Hepatic stellate cell (primary cell): Measurements from ENCODE around the gene CNR1.
"Not testable (repeated sequence)": the region's sequence is repeated elsewhere in the genome, so short reads cannot be mapped to it uniquely, and the experiment has no call there.

ENCODE experiments used
- DNase-seq: peaks from one replicate; pipeline ENCODE4 v3.0.0; 2011; ENCODE audit warnings: low spot score

CNR1 gene

DNA sequence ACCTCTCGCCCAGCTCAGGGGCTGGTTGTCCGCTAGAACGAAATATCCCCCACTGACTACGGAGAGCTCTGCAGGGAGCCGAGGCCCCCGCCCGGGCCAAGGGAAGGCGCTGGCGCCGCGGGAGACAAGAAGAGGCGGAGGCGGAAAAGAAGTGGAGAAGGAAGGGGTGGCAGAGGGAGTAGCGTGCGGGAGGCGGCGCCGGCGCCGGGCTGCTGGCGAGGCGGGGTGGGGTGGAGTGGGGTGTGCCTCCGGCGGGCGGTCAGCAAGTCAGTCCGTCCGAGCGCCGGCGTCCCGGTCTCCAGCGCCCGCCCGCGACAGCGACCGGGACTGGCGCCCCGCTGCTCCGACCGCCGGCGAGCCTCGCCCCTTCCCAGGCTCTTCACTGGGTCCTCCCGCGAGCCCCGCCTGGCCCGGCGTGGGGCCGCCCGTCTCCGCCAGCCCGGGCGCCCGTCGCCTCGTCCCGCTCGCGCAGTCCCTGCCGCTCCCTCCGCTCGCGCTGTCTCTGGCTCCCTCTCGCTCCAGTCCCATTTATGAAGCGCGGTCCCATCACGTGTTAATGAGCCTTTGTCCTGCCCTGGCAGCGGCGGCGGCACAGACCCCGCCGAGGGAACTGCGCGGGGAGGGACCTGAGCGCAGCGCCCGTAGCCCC is at the start of gene CNR1:
TSS of gene CNR1 (minus strand) at position 504 of the 649 bp plus-strand sequence. CDS start 21,073 bp downstream, outside the sequence.
- no peak for DNase-seq

DNA sequence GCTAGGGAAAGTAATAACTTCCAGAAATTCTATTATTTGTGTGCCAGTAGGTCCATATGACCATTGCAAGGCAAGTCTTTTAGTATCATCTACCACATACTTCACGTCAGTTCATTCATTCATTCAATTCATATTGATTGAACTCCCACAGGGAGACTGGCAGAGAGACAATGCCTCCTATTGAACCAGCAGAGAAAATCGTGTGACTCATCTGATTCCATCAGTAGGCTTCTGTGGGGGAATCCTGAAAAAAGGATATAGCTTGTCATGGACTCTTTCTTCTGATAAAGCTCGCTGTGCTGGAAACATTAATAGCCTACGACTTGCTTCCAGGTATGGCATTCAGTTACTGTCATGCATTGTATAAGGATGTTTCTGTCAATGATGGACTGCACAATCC is 45.3 kb upstream of the CNR1 start:
- DNase-seq: no peak

DNA sequence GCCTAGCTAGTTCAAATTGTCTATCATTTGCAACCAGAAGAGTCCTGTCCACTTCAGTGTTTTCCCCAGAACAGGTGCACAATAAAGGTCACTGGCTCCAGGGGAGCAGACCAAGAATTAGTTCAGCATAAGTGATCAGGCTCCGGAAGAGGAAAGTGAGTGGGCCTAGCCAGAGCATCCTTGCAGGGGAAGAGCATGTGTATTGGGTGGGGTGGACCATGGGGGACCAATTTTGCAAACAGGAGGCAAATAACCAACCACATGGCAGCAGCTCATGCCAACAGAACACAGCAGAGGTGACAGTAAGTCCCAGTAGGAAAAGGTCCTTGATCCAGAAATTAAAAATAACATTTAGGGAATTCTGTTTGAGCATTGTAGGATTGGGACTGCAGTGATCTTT is 43.2 kb upstream of the CNR1 start:
- DNase-seq: no peak

DNA sequence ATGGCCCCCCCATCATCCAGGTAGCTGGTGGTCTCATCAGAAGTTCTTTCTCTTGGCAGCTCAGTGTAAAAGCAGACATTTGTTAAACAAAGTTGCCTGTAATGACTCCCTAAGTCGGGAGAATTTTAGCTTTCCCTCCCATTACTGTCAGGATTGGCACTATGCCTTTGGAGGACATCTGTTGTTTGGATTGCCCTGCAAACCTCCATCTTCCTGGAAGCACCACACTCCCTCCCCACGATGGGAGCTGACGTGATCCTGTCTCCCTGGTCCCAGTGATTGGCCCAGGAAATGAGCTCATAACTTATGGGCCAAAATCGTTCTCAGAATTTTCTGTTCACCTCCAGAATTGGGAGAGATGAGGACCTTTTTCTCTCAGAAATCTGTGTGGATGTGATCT is 42.6 kb upstream of the CNR1 start:
- DNase-seq: no peak

DNA sequence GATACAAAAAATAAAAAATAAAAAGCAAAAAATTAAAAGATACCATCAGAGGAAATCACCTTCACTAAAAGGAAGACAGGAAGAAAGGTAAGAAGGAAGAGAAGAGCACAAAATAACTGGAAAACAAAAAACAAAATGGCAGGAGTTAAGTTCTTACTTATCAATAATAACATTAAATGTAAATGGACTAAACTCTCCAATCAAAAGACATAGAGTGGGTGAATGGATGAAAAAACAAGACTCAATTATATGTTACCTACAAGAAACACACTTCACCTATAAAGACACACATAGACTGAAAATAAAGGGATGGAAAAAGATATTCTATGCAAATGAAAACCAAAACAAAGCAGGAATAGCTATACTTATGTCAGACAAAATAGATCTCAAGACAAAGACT is 35.6 kb upstream of the CNR1 start:
- DNase-seq: not testable (repeated sequence)

DNA sequence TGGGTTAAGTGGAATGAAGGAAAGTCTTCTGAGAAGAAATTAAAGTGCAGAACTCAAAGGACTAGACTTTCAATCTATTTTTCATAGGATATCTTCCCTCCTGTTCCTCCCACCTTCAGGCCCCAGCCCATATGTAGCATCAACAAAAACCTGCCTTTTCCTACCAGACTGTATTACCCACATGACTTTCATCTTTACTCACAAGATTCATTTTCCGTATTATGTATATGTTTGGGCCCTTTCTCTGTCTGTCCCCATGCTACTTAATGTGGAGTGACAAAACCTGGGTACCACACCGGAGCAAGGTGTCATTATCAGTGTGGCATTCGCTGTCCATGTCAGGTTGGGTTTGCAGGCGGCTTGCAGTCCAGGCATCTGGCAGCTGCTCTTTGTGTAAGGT is 18.8 kb upstream of the CNR1 start:
- DNase-seq: no peak

DNA sequence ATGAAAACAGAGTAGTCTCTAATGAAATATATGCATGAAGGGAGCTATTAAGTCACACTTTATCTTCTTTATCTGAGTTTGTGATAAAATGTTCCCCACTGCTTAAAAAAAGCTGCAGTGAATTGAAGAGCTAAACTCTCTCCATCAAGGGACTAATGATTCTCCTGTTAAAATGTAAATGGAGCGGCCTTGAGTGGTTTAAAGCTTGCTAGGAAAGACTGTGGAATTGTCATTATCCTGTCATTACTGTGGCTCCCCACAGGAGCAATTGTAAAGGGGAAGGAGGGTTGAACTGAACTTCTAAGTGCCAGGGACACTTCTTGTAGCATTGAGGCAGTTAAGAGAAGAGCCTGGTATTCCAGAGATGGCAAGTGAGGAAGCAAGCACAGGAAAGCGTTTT is 17.3 kb upstream of the CNR1 start:
- no peak for DNase-seq

DNA sequence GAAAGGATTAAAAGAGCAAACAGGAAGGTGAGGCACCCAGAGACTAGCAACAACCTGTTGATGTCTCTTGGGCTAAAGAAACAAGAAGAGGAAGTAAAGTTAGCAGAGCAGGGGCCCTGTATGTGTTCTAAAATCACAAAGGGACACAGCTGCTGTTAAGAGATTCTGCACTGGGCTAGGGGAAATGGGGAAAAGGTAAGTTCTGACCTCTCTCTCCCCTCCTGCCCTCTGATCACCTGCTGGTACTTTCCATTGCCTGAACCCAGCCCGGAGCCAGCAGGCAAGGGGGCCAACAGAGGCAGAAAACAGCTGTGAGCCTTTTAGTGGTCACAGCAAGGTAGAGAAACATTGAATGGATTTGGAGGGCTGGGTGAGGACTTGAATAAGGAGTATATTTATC is 13.5 kb upstream of the CNR1 start:
- DNase-seq: no peak

DNA sequence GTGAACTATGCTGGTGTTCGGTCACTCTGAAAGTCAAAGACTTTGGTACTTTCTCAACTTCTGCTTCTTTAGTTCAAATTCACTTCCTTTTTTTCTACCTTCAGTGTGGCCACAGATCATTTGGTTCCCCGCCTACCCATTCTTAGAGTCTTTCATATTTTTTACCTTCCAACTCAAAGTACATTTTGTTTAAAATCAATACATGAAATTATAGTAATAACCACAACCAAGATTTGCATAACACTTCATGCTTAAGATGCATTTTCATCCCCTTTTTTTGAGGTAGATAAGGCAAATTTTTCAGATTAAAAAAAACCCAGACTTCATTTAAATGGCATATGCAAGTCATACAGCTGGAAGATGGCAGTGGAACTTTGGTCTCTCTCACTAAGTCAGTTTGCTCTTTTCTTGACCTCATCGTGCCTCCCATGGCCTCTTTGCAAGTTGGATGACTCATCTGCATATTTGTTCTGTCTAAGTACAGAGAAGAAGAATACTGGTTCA is 11.9 kb upstream of the CNR1 start:
- no peak for DNase-seq

DNA sequence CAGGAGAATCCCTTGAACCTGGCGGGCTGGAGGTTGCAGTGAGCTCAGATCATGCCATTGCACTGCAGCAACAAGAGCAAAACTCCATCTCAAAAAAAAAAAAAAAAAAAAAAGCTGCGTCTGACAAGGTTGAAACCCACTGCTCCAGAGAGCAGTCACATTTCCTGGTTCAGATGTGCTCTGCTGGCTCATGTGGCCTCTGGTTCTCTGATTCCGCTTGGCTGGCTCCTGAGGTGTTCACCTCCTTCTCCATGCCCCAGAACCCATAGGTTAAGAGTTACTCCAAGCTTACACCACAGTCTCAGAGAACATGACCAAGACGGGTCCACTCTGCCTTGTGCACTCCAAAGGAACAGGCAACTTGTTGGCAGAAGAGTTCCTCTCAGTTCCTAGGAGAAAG is 8.8 kb upstream of the CNR1 start:
- no peak for DNase-seq

DNA sequence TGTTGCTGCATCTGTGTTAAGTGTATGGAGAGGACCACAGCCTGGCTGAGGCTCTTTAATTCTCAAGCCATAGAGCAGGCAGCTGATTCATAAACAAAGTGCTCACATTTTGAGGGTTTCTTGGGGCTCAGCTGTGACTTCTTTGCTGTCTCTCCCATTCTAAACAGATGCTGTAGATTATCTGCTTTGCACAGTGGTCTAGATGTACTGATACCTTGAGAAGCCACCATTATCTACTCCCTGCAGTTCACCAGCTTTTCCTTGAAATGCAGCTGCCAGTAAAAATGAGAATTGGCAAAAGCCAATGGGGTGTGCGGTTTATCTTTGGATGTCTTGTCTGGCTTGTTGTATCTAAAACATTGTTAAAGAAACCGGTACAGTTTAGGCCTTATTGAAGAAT is 5.2 kb upstream of the CNR1 start:
- DNase-seq: no peak

DNA sequence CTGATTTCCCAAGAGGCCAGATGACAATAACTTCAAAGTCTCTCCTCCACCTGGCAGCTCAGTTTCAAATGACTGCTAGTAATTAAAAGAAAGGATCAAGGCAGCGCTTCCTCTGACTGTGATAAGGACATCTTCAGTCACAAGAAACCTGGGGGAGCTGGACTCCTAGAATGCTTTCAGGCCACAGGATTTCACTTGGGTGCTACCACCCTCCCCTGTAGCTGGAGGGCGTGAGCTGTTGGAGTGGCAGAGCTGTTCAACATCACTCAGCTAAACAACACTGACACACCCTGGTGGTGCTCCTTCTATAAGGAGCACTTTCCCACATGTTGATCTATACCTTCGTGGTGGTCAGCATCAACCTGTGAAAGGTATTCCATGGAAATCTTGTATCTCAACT is 2.2 kb upstream of the CNR1 start:
- DNase-seq: no peak

DNA sequence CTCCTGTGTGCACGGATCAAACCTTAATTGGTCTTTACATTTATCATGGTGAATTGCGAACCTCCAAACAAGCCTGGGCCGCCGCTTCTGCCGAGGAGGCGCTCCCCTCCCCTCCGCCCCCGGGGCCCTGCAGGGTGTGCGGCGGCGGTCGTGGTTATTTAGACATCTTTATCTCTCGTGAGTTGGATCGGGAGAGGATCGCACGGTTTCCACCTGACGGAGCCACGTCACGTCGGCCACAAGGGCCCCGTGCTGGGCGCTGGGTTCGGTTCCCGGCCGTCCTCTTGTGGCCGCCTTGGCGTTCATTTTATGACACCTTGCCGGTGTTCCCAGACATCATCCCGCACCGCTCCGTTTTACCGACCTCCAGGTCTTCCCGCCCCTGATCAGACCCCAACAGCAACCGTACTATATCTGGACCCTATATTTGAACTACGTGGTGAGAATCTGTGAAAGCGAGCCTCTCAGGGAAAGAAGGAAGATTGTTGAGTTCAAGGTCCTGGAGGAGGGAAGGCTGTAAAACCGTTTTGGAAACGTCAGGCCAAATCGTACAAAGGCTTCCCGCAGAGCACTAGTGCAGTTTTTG is 1.3 kb upstream of the CNR1 start:
- DNase-seq: no peak

DNA sequence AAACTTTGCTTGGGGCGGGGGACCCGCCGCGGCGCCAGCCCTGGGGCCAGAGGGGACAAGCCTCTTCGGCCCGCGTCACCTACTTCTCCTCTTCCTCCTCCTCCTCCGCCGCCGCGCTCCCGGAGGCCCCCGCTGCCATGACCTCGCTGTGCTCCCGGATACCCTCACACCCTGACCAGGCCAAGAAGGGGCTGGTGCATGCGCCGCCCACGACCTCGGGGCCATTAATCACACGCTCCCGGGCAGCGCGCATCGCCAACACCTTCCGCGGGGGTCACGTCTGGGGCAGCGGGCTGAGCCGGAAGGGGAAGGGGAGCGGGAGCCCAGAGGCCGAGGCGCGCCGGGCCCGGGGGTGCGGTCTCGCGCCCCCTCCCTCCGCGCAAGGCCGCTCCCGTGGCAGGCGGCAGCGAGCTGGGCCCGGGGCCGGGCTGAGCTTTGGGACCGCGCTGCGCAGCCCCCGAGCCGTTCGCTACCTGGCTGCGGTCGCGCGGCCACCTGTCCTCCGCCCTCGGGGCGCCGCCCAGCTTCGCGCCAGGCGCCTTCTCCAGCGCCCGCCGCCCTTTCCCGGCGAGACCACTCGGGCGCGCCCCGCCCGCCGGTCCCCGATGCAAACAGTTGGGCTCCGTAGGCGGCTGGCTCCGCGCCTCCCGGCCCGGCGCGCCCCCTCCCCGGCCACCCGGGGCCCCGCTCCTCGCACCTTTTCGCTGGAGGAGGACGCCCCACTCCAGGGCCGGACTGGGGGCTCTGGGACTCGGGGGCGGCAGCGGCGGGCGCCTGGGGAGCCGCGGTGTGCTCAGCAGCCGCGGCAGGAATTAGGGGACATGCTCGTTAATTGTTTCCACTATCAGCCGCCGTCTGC is 575 bp upstream of the CNR1 start:
- DNase-seq: no peak

DNA sequence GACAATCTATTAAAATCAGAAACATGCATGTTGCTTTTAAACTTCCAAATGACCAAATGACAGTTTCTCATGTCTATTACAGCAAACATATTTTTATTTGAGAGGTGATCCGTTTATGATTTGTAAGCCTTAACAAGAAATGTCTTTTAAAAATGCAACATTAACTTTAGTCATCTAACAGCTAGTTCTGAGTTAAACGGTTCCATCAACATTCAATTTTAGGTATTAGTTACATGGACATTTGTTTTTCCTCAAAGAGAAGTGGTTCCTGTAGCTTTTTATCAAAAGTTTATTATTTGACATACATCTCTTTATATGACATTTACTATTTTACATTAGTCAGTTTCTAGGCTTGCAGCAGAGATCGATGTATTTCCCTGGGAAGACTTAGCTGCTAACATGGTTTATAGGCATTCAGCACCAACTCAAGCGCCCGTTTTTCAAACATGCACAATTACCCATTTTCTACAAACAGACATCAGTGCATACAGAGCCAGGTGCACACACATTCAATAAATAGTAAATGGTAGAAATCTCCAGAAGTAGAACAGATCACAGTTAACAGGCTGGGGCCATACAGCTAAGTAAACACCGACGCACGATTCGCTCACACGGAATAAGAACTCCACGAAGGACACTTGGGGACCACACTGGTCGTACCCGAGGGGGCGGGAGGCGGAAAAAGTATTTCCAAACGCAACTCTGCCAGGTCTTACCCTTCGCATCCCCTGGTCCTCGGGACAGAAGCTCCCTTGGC is 882 bp downstream of the CNR1 start:
- DNase-seq: no peak

DNA sequence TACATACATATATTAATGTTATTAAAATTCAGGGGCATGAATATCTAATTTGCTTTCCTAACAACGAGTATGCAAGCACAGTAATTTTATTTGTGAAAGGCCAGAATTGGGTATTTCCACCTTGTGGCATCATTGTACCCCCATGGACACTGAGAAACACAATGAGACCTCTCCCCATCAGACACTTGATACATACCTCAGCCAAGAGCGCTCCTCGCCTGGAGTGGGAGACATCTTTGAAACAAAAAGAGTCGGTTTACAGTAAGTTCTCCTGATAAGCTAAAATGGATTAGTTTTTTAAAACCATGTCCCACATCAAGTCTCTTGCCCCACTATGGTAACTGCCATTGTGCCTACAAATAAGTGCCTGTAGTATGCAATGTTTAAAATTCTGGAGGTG is 2.1 kb downstream of the CNR1 start:
- no peak for DNase-seq

DNA sequence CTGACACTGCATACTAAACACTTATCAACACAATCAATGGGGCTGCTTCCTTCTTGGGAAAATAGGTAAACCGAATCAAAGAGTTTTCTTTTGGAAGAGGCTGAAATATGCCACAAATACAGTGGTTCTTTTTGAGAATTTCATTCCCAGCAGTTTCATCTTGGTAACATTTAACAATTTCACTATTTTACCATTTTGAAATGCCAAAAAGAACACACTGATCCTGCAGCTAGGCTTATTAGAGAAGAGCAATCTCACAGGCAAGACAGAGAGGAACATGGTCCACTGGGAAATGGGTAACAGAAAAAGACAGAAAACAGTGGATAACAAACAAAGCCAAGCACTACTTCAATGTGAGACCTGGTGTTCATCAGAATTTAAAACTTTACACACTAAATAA is 2.5 kb downstream of the CNR1 start:
- DNase-seq: no peak

DNA sequence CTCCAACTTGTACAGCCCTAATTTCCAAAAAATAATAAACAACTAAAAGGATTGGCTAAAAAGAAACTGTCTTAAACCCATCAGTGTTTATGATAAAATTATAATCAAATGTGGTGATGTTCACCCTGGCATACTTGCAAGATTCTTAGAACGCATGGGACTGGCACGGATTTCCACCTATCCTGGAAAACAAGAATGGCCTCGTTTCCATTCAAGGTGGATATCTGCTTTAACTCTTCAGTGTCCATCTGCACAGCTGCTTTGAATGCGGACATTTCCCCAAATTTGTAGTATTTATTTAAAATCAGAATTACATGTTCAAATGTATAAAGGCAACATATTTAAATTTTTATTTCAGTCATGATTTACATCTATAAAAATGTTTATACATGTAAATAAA is 4.2 kb downstream of the CNR1 start:
- DNase-seq: no peak

DNA sequence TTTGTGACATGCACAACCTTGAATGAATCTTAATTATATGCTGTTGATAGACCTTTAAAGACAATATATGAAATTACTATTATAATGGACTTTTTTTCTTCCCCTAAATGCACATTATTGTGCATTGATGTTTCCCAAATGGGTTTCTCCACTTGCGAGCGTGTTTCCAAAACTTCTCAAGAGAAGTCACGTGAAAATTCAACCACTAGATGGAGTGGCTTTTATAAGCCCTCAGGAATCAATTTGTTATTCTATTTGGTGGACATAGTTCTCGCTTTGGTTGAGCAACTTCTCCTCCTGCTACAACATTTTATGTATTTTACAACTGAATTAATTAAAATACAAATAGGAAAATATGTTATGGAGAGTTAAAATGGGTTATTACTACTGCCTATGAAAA is 9.0 kb downstream of the CNR1 start:
- no peak for DNase-seq

DNA sequence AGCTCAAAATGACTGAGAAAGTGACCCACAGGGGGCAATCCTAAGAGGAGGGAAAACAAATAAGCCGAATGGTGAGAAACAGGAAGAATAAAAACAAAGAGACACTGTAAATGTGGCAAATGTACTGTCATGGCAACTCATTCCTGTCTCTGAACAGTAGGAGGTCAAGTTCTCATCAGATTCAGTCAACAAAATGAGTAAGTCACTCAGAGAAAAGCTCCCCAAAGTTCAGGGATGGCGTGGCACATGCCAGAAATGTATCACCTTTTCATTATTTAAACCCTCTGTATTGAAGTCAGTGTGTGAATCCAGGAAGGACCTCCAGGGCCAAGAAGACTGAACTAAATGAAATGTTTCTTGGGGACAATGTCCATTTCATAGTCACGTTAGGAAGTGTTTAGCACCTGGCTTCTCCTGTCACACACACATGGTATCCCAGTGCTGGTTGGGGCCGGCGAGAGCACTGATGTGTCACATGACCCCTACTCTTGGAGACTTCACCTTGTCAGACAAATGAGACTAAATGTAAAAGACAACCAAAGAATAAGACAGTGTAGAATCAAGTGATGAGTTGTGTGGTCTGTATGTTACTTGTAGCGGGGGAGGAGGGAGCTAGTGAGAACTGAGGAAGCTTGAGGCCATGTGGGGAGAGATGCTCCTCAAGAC is 20.7 kb downstream of the CNR1 start:
- no peak for DNase-seq

DNA sequence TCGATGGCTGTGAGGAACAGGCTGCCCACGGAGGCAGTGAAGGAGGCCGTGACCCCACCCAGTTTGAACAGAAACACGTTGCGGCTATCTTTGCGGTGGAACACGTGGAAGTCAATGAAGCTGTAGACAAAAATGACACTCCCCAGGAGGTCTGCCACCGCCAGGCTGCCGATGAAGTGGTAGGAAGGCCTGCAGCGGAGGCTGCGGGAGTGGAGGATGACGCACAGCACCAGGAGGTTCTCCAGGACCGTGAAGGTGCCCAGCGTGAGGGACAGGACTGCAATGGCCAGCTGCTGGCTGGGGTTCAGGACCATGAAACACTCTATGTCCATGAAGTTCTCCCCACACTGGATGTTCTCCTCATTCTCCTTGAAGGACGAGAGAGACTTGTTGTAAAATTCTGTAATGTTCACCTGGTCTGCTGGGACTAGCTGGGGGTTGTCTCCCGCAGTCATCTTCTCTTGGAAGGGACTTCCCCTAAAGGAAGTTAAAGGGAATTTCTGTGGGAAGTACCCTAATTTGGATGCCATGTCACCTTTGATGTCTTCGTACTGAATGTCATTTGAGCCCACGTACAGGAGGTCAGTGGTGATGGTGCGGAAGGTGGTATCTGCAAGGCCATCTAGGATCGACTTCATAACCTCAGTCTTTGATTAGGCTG is 21.4 kb downstream of the CNR1 start:
- DNase-seq: no peak
